Fibroblast of villous mesenchyme (primary cell): ENCODE results near the gene ZNF860. TPM values are rescaled to one million over a fixed set of nuclear protein-coding genes. Genes with fewer than 3 reads are reported as not detected.

ENCODE experiments used
- DNase-seq: peaks from one replicate; pipeline ENCODE4 v3.0.0-alpha.2; 2010; ENCODE audit warnings: low read depth
- H3K4me3 ChIP-seq: 2 replicates; pipeline ENCODE4 v1.5.1; 2011; ENCODE audit warnings: low read depth, mild to moderate bottlenecking, low read length
- CTCF ChIP-seq: IDR thresholded peaks from 2 replicates; pipeline ENCODE4 v1.5.1; 2012; ENCODE audit warnings: low read depth, mild to moderate bottlenecking, low read length; ENCODE audit not compliant: insufficient read depth
- total RNA-seq: library from RNA; depleted of rRNA; stranded (reverse); fragments of >200 nt; gene quantifications from 2 replicates; pipeline ENCODE4 v1.2.3, GENCODE V29; 2012

ZNF860 gene
- 0.86 and 0.97 TPM in 2 replicates for total RNA-seq

- peak; percentile 96 for DNase-seq
- H3K4me3 ChIP-seq, result peak within 1 kb of the TSS; percentile 98
- TF ChIP-seq CTCF, result no peak
Observed at GRCh38 chr3:31981206-31982181, at the start of gene ZNF860, which contains the start of gene OSBPL10. ZNF860 (plus strand) TSS chr3:31981750; CDS start chr3:31989080, 7,330 bp downstream. OSBPL10 (minus strand) TSS chr3:31981262; CDS start chr3:31981179, 83 bp downstream.

GRCh38 chr3:31932990-31933389 is 48.6 kb upstream of the ZNF860 start:
- no peak for TF ChIP-seq CTCF
- H3K4me3 ChIP-seq, result no peak overlapping the region
- no peak for DNase-seq

- DNase-seq, result peak; percentile 79
- TF ChIP-seq CTCF, result no peak
- H3K4me3 ChIP-seq, result no peak overlapping the region
Observed at GRCh38 chr3:31934018-31934417, 47.5 kb upstream of the ZNF860 start.

GRCh38 chr3:31934866-31935265 is 46.7 kb upstream of the ZNF860 start:
- no peak for TF ChIP-seq CTCF
- no peak for DNase-seq
- no peak overlapping the region for H3K4me3 ChIP-seq

GRCh38 chr3:31936420-31937060 is 45.0 kb upstream of the ZNF860 start:
- TF ChIP-seq CTCF, result no peak
- no peak overlapping the region for H3K4me3 ChIP-seq
- peak; percentile 82 for DNase-seq

GRCh38 chr3:31937225-31937624 is 44.3 kb upstream of the ZNF860 start:
- no peak for DNase-seq
- no peak for TF ChIP-seq CTCF
- no peak overlapping the region for H3K4me3 ChIP-seq
